Measurements from ENCODE around the gene PTGER4.

Gene PTGER4

DNA sequence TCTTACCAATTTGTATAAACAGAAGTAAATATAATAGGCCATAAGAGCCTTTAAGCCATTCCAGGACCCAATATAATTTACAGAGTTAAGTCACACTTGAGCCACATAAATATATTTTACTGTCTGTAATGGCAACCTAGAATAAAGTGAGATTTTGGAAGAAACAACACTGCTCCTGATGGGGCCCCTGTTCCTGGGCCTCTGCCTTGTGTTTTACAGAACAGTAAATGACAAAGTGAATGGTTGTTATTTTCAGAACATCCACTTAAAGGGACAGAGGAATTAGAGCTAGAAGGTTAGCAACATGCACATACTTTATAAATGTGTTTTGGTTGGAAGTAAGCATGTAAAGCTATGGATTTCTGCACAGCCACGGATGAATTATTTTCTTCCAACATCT is 3.6 kb downstream of the PTGER4 start:
- peak overlapping the region; percentile 73 for H3K4me3 ChIP-seq (ENCODE audit: low read length)
- TF ChIP-seq, protein P1, sequence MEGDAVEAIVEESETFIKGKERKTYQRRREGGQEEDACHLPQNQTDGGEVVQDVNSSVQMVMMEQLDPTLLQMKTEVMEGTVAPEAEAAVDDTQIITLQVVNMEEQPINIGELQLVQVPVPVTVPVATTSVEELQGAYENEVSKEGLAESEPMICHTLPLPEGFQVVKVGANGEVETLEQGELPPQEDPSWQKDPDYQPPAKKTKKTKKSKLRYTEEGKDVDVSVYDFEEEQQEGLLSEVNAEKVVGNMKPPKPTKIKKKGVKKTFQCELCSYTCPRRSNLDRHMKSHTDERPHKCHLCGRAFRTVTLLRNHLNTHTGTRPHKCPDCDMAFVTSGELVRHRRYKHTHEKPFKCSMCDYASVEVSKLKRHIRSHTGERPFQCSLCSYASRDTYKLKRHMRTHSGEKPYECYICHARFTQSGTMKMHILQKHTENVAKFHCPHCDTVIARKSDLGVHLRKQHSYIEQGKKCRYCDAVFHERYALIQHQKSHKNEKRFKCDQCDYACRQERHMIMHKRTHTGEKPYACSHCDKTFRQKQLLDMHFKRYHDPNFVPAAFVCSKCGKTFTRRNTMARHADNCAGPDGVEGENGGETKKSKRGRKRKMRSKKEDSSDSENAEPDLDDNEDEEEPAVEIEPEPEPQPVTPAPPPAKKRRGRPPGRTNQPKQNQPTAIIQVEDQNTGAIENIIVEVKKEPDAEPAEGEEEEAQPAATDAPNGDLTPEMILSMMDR (IDR thresholded peaks at IDR 0.05; ENCODE audit: insufficient read depth, low read depth, low read length, missing control alignments) = no peak
- DNase-seq (ENCODE audit: low read depth) = no peak

DNA sequence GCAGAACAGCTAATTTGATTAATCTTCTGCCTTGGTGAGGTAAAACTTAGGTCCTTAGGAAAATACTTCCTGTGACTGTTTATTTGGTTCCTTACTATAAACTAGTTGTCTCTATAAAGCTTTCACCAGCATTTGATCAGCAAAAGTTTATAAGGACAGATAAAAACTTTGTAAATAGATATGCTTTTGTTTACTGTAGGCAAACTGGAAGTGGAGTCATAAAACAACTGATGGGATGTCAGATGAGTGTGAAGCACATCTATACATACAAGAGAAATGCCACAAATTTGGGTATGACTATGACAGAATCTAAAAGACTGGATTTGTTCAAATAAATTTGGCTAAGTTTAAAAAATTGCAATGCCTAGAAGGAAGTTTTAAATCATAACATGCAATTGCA is 5.5 kb downstream of the PTGER4 start:
- no peak for DNase-seq (ENCODE audit: low read depth)
- no peak overlapping the region for H3K4me3 ChIP-seq (ENCODE audit: low read length)

DNA sequence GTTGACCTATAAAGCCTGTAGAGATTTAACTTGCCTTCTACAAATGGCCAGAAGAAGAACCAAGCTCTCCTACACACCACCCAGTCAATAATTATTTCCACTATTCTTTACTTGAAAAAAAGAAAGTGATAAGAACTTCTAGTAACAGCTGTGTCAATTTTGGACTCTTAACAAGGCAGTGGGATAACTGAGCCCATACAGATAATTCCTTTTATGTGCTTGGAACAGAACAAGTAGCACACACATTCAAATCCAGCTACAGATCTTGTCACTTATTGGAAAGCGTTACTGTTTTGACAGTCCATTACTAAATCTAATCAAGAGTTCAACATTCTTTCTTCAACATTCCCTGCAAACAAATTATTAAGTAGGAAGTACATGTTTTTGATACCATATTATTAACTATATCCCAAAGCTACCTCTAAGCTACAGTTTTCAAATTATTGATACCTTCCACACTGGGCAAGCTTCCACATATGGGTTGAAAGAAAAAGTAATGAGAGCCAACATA is 6.3 kb downstream of the PTGER4 start:
- TF ChIP-seq, protein P1 (IDR thresholded peaks at IDR 0.05; ENCODE audit: insufficient read depth, low read depth, low read length, missing control alignments) = no peak
- DNase-seq (ENCODE audit: low read depth) = no peak
- no peak overlapping the region for H3K4me3 ChIP-seq (ENCODE audit: low read length)

More for the DNA sequence above, 5.5 kb downstream of the PTGER4 start:
- TF ChIP-seq, protein P1 (IDR thresholded peaks at IDR 0.05; ENCODE audit: insufficient read depth, low read depth, low read length, missing control alignments) = no peak

DNA sequence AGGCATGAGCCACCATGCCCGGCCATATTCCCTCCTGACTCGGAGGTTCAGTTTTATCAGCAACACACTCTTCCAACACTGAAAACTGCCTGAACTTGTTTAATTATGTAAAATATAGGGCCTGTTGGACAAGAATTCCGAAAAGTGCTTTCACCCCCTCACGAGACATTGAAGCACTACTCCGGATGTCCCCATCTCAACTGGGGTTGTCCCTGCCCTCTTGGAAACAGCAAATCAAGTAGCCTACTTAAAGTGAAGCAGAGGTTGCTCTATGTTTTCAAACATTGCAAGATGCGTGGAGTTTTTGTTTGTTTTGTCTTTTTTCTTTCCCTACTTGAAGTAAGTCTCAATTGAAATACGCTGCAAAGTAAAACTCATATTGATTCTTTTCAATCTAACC is 7.6 kb downstream of the PTGER4 start:
- no peak overlapping the region for H3K4me3 ChIP-seq (ENCODE audit: low read length)
- DNase-seq (ENCODE audit: low read depth) = peak; percentile 41
- TF ChIP-seq, protein P1 (IDR thresholded peaks at IDR 0.05; ENCODE audit: insufficient read depth, low read depth, low read length, missing control alignments) = no peak

DNA sequence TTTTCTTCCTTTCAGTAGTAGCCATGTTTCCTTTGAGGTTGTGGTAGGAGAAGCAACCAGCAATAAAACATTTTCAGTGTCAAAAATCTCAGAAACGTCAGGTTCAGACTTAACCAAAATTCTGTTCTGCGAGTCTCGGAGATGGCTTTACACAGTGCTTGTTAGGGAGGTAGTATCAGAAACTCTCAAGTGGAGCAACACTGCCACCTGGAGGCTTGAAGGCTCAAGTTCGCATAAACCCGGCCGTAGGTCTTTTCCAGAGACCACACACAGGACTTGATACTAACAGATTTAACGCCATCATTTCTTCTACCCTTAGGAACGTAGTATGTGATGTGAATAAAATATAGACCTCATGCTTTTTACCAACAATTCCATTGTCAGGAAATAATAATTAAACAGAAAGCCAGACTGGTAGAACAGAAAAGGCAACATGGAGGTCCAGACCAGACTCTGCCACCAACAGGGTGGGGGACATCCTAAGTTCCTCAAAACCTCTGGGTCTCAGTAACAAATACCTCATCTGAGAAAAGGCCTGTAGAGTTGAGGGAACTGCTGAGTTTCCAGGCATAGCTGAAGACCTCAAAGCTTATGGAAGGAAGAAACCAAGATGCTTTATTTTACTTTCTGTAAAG is 8.5 kb downstream of the PTGER4 start:
- peak; percentile 87 for DNase-seq (ENCODE audit: low read depth)
- no peak overlapping the region for H3K4me3 ChIP-seq (ENCODE audit: low read length)
- TF ChIP-seq, protein P1 (IDR thresholded peaks at IDR 0.05; ENCODE audit: insufficient read depth, low read depth, low read length, missing control alignments) = peak; percentile 86

DNA sequence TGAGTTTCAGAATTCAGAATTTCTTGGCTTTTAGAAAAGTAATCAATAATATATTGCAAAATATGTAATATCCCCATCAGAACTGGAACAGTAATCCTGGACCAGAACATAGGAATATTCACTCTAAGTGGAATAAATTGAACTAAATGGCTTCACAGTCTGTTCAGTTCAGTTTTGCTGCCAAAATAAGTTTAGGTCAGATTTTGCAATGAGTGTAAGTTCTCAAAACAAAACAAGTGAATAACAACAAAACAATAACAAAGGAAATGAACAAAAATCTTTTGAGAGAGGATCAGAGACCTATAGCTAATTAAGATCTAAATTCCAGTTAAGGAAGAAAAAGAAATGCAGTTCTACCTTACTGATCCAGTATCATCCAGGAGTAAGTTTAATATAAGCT is 9.3 kb downstream of the PTGER4 start:
- DNase-seq (ENCODE audit: low read depth) = no peak
- H3K4me3 ChIP-seq (ENCODE audit: low read length) = no peak overlapping the region
- TF ChIP-seq, protein P1 (IDR thresholded peaks at IDR 0.05; ENCODE audit: insufficient read depth, low read depth, low read length, missing control alignments) = no peak

DNA sequence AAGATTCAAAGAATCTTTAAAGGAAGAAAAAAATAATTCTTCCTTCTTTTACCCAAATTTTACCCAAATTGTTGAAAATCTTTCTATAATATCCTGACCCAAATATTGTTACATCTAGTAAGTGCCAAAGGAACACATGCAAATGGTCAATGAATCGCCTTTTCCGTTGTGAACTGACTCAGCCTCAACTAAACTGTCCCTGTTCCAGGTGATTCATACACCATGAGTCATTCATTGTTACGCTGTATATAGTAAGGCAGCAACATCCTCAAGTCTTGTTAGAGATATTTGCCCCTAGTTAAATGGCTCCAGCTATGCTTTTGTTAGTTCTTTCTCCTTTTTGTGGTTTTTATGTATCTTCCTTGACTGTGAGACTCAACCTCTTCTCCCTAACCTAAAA is 9.7 kb downstream of the PTGER4 start:
- TF ChIP-seq, protein P1 (IDR thresholded peaks at IDR 0.05; ENCODE audit: insufficient read depth, low read depth, low read length, missing control alignments) = no peak
- H3K4me3 ChIP-seq (ENCODE audit: low read length) = no peak overlapping the region
- peak; percentile 96 for DNase-seq (ENCODE audit: low read depth)
